GM19099 (cell line): ENCODE measurements around the gene TK2.

Experiments used
- POLR2A ChIP-seq: IDR thresholded peaks from 3 replicates; pipeline ENCODE4 v1.6.1; 2011; ENCODE audit warnings: low read depth; ENCODE audit not compliant: insufficient read length; ENCODE audit errors: extremely low read depth

Gene TK2

GRCh38 chr16:66539623-66540469, 10.1 kb downstream of the TK2 start:
- no peak for TF ChIP-seq POLR2A

- TF ChIP-seq POLR2A = no peak
Measured at GRCh38 chr16:66538910-66539309, 11.0 kb downstream of the TK2 start.

- TF ChIP-seq POLR2A = no peak
Measured at GRCh38 chr16:66537236-66537635, 12.7 kb downstream of the TK2 start.

GRCh38 chr16:66536525-66536924, 13.4 kb downstream of the TK2 start:
- TF ChIP-seq POLR2A = no peak

DNA sequence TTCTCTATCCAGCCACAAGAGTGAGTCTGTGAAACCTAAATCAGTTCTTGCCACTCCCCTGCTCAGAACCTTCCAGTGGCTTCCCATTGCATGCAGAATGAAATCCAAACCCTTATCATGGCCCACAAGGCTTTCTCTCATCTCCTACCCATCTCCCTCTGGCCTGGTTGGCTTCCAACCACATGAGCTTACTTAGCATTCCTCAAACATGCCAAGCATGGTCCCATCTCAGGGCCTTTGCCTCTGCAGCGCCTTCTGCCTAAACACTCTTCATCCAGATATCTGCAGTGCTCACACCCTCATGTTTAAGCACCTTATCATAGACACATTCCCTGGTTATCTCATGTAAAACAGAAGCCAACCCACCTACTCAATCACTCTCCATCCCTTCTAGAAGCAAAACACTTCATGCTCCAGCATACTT, 15.5 kb downstream of the TK2 start:
- TF ChIP-seq POLR2A = no peak

- no peak for TF ChIP-seq POLR2A
Measured at GRCh38 chr16:66529475-66529874, 20.4 kb downstream of the TK2 start.

DNA sequence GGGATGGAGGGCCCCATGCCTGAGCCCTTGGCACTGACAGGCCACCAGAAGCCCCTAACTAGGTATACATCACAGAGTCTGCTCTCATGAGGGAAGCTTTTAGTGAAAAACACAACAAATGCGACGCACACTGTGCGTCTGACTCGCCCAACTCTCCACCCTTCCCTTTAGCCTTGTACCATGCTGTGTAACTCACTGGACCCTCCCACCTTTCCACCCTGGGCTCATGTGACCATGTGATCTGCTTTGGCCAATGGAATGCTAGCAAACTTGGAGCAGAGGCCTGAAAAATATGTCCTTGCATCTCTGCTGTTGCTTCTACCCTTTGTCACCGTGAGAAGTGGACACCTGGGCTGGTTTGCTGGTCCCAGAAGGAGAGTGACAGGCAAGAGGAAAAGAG, 21.6 kb downstream of the TK2 start:
- no peak for TF ChIP-seq POLR2A

DNA sequence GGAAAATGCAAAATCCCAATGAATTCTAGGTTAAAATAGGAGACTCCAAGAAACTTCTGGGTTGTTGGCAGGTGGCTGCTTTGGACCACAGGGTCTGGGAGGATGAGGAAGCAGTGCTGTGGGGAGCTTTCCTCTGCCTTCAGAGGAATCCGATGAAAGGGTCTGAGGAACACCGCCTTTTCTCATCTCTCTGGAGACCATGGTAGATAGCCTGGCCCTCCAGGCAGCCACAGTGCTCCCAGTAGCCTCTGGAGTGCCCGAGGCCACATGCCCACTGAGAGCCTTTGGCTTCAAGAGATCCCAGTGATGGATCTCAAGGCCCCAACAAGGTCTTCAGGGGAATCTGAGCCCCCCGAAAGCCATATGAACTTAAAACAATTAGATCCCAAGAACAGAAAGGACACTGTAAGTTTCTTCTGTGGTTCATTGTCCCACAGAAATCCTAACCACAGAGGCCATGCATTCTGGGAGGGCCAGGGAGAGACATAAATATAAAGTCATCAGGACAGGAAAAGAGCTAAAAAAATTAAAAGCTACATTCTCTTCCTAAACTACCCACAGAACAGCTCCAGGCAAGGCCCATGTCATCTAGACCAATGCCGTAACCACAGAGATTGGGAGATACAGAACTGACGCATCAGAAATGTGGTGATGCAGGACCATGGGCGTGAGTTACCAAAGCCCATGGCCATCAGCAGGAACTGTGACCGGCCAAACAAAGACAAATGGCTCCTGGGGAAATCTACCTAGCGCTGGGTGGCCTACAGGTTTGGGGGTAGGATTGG, 24.3 kb downstream of the TK2 start:
- TF ChIP-seq POLR2A = no peak

GRCh38 chr16:66524601-66525164, 25.2 kb downstream of the TK2 start:
- TF ChIP-seq POLR2A = no peak

DNA sequence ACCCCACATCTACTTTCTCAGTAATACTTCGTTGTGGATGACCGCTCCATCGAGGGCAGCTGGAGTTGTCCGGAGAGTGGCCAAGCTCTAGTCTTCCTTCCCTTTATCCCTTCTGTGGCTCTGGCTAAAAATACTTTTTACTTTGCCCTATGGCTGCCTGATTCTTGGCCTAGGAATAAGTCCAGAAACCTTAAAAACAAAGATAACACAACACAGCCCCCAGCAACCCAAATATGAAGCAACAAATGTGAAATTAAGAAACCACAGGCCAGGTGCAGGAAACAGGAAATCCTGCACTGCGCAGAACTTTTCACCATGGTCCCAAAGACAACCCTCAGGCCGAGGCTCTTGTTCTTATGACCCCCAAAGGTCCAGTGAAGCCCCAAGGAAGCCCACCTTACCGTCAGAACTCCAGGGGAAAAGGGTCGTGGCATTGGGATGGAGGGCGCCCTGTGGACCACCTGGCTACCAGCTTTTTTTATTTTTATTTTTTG, 26.0 kb downstream of the TK2 start:
- TF ChIP-seq POLR2A = peak; percentile 19

- no peak for TF ChIP-seq POLR2A
Measured at GRCh38 chr16:66522816-66523590, 26.9 kb downstream of the TK2 start.

GRCh38 chr16:66521951-66522771, 27.8 kb downstream of the TK2 start:
- no peak for TF ChIP-seq POLR2A

DNA sequence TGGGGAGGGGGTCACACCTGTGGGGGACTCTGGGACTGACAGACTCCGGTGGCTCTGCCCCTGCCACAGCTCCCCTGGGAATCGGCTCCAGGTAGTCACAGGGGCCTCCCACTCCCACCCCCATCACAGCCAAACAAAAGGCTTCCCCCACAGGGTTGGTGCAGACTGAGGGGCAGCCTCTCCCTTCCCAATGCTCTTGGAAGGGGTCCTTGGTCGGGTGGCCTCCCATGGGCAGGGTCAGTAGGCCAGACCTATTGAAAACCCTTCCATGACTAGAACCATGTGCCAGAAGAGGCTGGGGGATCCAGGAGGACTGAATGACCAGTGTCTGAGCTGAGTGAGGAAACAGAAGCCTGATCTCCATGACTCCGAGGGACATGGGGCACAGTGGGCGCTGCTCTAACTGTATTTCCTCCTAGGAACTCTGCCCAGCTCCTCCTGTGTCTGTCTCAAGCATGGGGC, 28.6 kb downstream of the TK2 start:
- TF ChIP-seq POLR2A = no peak
